ENCODE data around the gene BID. TPM values are rescaled to one million over a fixed set of nuclear protein-coding genes. Genes with fewer than 3 reads are reported as not detected.
A peak's percentile ranks its signal among the peaks of the same experiment; 100 is the strongest.

BID gene
- total RNA-seq, 1 donor from 2014 or later: 49.7 TPM

DNA sequence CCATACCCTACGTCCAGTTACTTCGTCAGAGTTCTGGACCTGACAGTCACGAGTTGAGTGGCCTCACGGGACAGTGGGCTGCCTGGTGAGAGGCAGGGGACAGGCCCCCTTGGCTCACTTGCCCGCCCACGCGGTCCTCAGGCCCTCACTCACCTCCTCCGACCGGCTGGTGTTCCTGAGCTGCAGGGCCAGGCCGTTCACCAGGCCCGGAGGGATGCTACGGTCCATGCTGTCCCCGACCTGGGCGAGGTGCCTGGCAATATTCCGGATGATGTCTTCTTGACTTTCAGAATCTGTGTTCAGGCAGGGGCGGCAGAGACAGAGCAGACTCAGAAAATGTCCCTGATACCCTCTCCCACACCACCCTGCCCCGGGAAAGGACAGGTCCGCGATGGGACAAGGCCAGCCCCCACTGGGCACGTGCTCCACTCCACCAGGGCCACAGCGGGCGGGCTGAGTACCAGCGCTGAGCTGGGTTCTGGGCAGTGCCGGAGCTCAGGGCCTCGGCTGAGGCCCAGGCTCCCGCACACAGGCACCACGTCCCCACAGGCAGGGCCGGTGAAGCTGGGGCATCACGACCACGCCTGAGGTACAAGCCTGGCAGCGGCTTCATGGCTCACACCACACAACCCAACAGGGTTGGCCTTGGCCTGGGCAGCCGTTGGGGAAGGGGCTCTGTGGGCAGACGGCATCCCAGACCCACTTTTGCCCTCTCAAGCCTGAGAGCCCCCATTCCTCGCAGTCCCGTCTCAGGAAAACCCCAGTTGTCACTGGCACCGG is 34.9 kb downstream of the BID start:
- DNase-seq (ENCODE audit: low read depth in 2 of 2): no peak

DNA sequence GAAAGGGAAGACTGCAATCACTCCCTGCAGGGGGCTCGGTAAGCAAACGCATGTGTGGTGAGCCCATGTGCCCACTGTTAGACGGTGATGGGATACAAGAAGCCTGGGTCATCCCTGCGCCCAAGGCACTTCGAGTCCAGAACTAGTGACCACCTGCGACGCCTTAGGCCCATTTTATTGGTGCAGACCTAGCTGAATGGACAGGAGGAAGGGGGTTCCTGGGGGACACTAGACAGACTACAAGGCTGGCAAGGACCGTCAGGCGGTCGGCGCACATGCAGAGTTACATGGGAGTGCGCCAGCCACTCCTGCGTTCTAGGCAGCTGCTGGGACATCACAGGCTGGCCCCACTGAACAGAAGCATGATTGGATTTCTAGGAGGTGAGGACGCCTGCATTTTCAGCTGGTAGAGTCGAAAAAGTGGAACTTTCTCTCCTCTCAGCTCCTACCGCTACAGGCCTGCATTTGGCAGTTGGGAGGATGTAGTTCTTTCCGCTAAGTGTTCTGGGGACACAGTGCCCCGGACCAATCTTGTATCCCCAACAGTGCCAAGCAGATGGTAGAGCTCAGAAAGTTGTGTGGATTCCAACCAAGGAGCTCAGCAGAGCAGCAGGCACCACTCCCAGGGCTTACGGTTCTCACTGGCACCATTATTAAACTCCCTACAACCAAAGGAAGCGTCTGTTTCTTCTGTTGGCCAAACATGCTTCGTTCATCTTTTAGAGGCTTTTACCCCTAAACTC is 35.7 kb downstream of the BID start:
- no peak for DNase-seq (ENCODE audit: low read depth in 2 of 2)

DNA sequence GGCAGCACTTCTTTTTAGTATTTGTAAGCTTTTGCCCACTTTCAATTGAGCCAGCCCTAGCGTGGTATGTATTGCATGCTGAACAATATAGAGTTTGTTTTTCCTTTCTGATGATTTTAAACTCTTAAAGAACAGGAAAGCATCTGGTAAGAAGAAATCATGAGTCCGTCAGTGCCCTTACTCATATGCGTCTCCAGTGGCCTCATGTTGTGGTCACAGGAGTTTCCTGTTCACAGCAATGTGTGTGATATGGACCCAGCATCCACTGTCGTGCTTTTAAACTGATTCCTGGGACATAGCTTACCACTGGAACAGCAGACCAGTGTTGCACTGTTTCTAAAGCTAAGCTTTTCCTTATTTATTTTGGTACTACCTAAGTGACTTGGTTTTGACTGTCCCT is 40.1 kb downstream of the BID start:
- DNase-seq (ENCODE audit: low read depth in 2 of 2): peak in 1 of 2 donors; percentile 79

DNA sequence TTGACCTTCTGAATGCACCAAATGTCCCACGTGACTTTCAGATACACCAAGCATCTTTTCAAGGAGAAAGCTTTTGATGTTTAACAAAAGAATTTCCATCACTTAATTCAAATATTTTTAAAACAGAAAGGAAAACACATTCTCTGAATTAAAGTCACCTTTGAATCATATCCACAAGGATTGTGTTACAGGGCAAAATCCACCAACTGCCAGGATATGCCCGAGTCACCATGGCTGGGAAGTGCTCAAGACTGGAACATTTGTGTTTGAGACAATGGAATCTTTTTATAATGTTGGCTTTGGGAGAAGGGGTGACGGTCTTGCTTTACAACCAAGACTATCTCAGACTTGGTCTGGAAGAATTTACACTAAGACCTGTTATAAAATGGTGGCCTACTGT is 40.8 kb downstream of the BID start:
- DNase-seq (ENCODE audit: low read depth in 2 of 2): peak in 1 of 2 donors; percentile 35

DNA sequence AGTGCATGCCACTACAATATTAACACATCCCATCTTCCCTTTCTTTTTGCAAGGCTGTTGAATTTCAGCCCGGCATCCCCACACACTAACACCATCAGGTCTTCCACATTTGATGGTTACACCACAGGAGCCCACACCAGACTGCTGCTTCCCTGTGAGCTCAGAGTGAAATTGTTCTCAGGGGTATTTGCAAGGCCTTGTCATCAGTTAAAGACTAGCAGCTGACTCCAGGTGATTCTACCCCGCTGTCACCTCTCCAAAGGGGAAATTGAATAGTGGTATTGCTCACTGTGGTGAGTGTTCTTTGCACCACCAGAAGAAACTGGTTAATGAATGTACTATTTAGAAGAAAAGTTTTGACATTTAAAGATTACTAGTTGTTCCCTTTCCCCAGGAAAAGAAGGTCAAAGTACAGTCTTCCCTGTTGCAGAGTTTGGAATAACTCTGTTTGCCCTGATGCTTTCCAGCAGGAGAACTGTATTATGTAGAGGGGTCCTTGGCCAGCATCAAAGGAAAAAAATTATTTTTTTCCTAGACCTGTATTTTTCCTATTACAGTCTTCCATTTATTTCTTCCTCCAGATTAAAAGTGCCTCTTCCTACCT is 41.9 kb downstream of the BID start:
- no peak for DNase-seq (ENCODE audit: low read depth in 2 of 2)

DNA sequence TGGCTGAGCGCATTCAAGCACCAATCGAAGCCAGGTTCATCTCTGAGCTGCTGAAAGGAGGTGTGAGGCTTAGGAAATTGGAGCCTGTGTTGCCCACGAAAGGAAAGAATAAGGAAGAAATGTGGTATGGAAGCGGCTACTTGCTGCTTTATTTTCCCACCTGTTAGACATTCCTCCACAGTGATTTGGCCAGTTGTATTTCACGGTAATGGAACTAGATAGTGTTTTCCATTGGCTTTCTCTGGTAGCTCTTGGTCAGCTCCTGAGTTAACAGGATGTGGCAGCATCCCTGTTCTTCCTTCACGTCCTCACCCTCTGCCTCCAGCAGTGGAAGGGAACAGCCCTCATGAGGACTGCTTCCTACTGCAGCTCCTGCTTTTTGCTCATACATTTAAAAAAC is 44.7 kb downstream of the BID start:
- DNase-seq (ENCODE audit: low read depth in 2 of 2): no peak

DNA sequence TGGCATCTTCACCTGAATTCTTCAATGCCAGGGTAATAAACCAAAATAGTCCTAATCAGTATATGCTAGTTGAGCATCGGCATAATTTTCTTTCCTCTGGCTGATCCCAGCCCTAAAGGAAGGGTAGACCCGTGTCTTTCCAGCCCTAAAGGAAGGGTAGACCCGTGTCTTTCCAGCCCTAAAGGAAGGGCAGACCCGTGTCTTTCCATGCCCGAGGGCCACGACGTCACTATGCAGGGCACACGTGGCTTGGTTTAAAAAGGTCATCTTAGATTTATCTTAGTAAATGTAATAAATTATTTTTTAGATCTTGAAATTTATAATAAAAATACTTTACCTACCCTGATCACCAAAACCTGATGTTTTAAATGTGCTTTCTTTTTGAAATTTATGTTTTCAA is 45.5 kb downstream of the BID start:
- no peak for DNase-seq (ENCODE audit: low read depth in 2 of 2)

DNA sequence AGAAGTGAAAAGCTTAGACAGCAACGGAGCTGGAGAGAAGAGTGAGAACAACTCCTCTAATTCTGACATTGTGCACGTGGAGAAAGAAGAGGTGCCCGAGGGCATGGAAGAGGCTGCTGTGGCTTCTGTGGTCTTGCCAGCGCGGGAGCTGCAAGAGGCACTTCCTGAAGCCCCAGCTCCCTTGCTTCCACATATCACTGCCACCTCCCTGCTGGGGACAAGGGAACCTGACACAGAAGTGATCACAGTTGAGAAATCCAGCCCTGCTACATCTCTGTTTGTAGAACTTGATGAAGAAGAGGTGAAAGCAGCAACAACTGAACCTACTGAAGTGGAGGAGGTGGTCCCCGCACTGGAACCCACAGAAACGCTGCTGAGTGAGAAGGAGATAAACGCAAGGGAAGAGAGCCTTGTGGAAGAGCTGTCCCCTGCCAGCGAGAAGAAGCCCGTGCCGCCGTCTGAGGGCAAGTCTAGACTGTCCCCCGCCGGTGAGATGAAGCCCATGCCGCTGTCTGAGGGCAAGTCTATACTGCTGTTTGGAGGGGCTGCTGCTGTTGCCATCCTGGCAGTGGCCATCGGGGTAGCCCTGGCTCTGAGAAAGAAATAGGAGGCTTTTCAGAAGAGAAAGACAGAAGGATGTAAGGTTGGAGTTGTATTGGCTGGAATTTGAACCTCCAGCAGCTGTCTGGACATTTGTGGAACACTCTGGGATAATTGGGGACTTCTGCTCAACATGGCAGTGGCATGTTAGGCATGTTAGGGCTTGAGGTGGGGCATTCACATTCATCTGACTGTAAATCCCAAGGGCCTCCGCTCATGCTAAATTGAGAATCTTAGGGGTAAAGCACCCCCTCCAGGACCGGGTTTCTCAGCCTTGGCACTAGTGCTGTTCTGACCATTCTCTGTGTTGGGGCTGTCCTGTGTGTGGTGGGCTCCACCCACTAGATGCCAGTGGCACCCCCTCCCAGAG is 47.1 kb downstream of the BID start:
- no peak for DNase-seq (ENCODE audit: low read depth in 2 of 2)

DNA sequence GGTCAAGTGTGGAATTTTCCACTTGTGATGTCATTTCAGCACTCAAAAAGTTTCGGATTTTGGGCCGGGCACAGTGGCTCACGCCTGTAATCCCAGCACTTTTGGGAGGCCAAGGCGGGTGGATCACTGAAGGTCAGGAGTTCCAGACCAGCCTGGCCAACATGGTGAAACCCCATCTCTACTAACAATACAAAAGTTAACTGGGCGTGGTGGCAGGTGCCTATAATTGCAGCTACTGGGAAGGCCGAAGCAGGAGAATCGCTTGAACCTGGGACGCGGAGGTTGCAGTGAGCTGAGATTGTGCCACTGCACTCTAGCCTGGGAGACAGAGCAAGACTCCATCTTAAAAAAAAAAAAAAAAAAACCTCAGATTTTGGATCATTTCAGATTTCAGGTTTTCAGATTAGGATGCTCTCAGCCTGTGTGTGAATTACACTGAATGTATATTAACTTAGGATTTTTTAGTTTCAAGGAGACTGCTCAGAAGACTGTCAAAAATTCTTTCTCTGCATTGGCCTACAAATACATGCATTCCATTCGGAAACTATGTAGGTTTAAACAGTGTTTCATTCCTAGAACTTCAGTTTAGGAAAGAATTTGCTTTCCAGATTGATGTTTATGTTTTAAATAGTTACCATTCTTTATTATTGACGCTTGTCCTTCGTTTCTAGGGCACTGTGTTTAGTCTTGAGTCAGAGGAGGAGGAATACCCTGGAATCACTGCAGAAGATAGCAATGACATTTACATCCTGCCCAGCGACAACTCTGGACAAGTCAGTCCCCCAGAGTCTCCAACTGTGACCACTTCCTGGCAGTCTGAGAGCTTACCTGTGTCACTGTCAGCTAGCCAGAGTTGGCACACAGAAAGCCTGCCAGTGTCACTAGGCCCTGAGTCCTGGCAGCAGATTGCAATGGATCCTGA is 48.0 kb downstream of the BID start:
- DNase-seq (ENCODE audit: low read depth in 2 of 2): no peak

DNA sequence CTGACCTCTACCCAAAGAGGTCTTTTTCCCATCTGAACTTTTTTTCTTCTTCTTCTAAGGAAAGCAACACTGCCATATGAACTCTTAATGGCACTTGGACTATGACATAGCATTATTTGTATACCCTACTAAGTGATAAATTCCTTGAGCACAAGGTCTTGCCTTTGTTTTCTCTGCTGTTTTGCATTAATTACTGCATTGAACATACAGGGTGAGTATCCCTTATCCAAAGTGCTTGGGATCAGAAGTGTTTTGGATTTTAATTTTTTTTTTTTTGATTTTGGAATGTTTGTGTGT is 48.8 kb downstream of the BID start:
- DNase-seq (ENCODE audit: low read depth in 2 of 2): no peak

DNA sequence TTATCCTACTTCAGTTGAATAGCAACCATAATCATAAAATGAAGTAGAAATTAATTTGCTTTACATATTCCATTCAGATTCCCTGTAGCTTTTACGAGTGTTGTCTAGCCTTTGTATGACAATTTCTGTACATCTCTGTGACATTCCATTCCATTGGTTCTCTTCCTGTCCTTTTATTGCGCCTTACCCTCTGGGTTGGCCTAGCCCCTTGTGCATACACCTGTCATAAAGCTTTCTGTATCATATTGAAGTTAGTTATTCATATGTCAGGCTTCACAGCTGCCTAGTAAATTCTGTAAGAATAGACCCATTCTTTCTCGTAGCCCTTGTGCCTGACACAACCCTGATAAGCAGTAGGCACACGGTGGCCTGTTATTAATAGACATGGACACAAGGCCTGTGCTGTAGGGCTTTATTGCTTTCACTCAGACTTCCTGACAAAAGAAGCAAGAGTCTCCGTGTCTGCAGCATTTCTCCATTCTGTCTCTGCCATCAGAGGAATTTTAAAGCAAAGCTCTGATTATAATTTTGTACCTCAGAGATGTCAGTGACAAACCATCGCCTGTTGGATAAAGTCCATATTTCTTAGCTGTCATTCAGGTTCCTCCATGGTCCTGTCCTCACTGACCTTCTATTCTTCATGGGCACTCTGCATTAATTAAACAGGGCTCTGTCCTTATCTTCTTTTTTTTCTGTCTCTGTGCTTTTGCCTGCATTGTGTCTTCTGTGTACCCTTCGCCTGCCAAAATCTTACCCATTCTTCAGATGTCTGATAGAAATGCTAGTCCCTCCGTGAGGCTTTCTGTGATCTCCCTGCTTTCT is 49.4 kb downstream of the BID start:
- DNase-seq (ENCODE audit: low read depth in 2 of 2): no peak

DNA sequence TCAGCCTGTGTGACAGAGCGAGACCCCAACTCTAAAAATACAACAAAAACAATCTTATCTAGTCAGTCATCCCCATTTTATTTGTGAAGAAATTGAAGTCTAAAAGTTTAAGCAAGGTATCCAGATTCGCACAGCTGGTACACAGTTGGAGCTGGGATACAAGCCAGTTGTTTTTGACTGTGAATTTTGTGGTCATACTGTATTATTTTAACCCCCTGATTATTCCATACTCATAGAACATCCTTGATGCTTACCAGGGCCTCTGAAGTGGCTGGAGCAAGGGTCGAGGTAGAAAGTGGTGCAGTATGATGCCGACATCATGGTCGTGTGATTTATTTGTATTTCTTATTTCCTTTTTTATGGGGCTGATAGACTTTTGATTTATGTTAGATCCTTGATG is 50.0 kb downstream of the BID start:
- DNase-seq (ENCODE audit: low read depth in 2 of 2): no peak

DNA sequence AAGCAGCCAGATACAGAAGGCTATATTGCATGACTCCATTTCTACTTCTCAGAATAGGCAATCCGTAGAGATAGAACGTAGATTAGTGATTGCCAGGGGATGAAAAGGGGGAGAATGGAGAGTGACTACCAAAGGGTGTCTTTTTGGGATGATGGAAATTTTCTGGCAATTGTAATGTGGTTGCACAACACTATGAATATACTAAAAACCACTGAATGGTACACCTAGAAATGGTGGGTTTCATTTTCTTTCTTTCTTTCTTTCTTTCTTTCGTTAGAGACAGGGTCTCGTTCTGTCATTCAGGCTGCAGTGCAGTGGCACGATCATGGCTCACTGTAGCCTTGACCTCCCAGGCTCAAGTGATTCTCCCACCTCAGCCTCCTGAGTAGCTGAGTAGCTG is 54.4 kb downstream of the BID start:
- DNase-seq (ENCODE audit: low read depth in 2 of 2): no peak

DNA sequence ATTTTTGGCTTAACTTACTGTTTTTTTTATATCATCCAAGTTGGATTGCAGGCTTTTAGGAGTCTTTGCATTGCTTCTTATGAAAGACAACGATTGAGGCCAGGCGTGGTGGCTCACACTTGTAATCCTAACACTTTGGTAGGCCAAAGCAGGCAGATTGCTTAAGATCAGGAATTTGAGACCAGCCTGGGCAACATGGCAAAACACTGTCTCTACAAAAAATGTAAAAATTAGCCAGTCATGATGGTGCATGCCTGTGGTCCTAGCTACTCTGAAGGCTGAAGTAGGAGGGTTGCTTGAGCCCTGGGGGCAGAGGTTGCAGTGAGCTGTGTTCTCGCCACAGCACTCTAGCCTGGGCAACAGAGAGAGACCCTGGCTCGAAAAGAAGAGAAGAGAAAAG is 56.6 kb downstream of the BID start:
- no peak for DNase-seq (ENCODE audit: low read depth in 2 of 2)

DNA sequence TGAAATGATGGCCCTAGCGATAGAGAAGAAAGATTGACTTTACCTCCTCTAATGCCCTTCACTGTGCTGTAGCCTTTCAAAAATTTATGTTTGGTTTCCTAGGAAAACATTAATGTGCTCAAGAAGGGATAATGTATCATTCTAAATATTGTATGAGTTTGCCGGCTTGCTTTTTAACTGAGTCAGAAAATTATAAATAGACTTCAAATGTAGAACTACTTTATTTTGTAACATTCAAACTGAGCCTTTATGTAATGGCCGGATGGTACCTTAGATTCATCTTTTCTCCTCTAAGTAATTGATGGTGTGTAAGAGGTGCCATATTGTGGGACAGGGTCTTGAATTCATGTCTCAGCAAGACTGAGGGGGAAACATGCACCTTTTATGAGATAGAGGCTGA is 57.7 kb downstream of the BID start:
- DNase-seq (ENCODE audit: low read depth in 2 of 2): no peak

DNA sequence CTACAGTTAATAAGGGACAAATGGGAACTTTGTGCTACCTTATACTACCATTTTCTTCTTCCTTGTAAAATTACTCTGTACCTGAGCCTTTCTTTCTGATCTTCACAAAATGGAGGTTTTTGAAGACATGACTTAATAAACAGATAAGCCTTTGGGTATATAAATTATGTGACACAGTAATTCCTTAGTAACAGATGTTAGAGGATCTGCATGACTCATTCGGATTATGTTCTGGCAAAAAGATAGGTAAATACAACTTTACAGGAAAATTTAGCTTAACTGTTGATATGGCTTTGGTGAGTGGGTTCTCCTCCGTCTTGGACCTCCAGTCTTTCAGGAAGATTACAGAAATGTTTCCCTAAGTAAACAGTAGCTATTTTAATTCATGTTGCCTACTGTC is 61.8 kb downstream of the BID start:
- DNase-seq (ENCODE audit: low read depth in 2 of 2): peak in 1 of 2 donors; percentile 65

DNA sequence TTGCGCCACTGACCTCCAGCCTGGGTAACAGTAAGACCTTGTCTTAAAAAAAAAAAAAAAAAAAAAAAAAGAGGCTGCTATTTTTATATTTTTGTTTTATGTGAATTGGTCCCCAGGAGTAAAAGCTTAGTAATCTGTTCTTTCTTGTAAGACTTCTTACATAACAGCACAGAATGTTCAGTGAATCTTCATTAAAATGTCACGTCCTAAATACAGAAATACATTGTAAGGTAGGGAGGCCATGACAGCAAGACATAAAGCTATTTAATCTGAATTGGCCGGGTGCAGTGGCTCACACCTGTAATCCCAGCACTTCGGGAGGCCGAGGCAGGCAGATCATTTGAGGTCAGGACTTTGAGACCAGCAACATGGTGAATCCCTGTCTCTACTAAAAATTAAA is 64.2 kb downstream of the BID start:
- DNase-seq (ENCODE audit: low read depth in 2 of 2): no peak

DNA sequence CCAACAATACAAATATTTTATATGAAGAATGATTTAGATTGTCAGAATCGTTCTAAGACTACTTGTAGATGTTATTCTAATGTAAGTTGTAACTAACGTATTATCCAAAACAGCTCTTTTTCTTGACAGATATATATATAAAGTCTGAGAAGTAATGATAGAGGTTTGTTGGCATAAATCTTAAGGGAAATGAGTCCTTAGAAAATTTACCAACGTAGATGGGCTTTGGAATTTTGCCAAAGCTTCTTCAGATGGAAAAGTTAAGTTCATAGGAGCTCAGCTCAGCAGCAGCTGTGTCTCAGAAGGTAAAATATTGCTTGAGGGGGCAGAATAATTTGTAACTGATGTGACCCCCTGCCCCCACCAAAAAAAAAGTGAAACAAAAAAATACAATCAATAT is 66.7 kb downstream of the BID start:
- peak in 1 of 2 donors; percentile 59 for DNase-seq (ENCODE audit: low read depth in 2 of 2)

DNA sequence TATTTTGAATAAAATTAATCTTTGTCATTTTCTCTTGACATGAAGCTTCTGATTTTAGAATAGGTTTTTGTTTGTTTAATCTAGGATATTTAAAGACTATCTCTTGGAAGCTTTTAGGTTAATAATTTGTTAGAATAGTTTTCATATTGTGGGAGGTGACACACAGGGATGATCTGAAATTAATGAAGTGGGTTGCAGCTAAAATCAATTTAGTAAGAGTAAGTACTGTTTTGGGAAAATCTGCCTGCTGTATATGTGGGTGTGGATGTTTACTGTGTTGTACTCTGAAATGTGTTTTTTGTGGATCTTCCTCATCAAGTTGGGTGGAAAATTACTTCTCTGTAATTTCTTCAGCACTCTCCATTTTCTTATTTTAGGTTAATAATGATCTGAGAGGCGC is 67.3 kb downstream of the BID start:
- peak in 1 of 2 donors; percentile 7 for DNase-seq (ENCODE audit: low read depth in 2 of 2)
